GM21528 (cell line): ENCODE measurements around the gene UNC45A.
"Not testable (repeated sequence)": the region's sequence is repeated elsewhere in the genome, so short reads cannot be mapped to it uniquely, and the experiment has no call there.

ENCODE experiments used
- ATAC-seq: cut with Tn5 transposase; IDR thresholded peaks from one replicate; pipeline ENCODE4 v1.9.1; 2021; ENCODE audit warnings: mild to moderate bottlenecking, moderate library complexity; ENCODE audit not compliant: unreplicated experiment, low FRiP score

Gene UNC45A

DNA sequence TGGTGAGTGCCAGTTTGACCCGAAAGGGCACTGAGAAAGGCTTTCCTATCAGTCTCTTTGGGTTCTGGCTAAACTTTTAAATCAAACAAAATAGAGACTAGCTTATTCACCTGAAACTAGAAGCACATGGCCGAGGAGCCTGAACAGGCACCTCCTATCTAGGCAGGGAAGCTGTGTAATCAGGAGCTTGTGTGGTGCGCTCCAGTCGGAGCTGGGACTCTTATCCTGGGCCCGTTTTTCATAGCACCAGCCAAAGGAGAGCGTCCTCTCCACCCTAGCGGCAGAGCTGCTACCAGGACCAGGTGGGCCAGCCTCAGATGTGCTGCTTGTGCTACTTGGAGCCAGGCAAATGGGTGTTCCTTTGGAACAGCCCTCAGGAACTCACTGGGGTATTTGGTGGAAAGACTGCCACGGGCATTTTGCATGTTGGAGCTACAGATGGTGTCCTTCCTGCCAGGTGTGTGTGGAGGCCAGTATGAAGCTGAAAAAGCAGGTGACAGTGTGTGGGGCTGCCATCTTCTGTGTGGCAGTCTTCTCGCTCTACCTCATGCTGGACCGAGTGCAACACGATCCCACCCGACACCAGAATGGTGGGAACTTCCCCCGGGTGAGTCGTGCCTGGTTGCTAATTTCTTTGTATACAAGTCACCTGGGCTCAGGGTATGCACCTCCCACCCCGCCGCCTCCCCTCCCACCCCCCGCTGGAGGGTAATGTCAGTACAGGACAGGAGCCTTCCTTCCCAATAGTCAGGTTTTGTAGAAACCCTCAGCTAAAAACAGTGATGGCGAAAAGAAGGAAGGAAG, 31.1 kb upstream of the UNC45A start:
- ATAC-seq, result no peak

DNA sequence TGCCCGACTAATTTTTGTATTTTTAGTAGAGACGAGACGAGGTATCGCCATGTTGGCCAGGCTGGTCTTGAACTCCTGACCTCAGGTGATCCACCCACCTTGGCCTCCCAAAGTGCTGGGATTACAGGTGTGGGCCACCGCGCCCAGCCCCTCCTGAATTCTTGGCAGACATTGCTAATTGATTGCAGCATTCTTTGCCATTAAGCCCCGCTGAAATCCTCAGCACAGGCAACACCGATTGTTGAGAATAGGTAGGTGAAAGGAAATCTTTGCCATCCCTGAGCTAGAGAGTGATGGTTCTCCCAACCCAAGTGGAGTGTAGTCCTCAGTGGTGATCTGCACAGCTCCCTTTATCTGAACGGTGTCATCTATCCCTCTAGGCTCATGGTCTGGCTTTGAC, 30.3 kb upstream of the UNC45A start:
- ATAC-seq, result no peak

DNA sequence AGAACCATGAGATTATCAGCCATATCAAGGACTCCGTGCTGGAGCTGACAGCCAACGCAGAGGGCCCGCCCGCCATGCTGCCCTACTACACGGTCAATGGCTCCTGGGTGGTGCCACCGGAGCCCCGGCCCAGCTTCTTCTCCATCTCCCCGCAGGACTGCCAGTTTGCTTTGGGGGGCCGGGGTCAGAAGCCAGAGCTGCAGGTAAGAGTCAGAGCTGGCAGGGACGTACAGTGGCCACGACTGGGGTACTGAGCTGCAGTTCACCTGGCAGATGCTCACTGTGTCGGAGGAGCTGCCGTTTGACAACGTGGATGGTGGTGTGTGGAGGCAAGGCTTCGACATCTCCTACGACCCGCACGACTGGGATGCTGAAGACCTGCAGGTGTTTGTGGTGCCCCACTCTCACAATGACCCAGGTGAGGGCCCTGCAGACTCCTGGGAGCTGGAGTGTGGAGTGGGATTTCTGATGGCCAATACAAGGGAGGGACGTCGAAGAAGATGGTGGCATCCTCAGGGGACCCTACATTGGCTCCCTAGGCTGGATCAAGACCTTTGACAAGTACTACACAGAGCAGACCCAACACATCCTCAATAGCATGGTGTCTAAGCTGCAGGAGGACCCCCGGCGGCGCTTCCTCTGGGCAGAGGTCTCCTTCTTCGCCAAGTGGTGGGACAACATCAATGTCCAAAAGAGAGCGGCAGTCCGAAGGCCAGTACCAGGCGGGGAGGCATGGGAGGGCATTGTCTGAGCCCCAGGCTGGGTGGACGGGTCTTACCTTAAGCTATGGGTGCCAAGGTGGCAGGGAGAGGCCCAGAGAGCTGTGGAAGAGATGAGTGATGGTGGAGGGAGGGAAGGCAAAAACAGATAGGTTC, 29.5 kb upstream of the UNC45A start:
- ATAC-seq, result no peak

DNA sequence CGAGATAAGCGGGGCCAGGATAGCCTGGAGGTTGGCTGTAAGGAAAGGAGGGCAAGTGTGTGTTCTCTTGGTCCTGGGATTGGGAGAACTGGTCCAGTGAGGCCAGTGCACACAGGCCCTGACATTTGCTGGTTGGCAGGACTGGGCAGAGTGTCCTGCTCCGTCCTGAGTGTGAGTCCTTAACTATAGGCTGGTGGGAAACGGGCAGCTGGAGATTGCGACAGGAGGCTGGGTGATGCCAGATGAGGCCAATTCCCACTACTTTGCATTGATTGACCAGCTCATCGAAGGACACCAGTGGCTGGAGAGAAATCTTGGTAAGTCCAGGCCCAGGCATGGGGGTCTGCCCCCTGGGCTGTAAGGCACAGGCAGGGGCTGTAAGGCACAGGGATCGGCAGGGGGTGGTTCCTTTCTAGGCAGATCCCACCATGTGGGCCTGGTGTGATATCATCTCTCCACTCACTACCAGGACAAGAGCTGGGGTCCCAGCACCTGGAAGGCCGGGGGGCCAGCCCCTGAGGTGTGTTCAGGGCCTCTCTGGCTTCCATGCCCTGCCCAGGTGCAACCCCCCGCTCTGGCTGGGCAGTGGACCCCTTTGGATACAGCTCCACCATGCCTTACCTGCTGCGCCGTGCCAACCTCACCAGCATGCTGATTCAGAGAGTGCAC, 28.8 kb upstream of the UNC45A start:
- ATAC-seq, result no peak

DNA sequence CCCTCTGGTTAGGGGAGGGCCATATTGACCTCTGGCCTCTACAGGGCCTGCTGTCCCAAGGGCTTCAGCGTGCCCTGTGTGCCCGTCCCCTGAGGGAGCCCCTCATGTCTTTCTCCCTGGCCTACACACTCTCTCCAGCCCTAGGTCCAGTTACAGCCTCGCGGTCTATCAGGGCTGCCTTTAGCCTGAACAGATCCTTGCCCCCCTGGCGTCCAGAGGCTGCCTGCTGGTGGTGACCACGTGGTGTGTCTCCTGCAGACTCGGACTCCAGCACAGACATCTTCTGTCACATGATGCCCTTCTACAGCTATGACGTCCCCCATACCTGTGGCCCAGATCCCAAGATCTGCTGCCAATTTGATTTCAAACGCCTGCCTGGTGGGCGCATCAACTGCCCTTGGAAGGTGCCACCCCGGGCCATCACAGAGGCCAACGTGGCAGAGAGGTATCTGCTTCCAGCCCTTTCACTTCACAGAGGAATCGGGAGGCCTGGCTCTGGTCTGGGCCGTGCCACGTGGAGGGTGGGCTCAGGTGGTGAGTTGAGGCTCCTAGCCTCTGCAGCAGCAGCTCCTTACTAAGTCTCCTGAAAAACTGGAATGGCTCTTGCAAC, 27.9 kb upstream of the UNC45A start:
- ATAC-seq, result no peak

DNA sequence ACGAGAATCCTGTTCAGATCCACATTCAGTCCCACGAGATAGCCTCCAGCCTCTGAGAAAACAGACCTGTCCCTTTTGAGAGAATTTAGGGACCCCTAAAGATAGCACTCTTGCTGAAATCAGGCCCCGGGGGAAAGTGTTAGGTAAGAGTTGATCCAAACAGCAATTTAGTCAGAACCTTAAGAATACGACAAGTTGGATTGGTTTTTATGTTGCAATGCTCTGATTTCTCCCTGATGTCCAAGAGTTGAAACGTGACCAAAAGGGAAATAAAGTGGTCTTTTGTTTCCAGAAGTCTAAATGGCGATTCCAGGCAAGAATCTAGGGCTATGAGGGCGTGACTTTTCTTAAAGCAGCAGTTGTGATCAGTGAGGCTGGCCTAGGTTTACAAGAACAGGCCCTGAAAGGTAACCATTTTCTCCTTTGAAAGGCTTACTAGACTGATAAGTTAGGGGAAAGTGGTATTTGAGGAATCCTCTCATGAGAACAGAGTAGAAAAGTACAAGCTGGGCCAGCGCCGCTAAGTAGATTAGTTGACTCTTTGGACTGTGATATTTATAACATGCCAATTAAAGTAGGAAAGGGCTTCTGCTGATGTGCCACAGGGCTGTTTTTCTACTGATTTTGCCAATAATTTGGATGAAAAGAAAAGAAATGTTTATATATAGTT, 27.1 kb upstream of the UNC45A start:
- ATAC-seq, result no peak

DNA sequence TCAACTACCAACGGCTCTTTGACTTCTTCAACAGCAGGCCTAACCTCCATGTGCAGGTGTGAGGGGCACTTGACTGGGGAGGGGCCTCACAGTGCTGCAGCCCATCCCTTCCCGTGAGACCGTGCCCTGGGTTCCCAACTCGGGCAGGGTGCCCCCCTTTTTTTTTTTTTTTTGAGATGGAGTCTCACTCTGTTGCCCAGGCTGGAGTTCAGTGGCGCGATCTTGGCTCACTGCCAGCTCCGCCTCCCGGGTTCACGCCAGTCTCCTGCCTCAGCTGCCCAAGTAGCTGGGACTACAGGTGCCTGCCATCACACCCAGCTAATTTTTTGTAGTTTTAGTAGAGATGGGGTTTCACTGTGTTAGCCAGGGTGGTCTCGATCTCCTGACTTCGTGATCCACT, 25.6 kb upstream of the UNC45A start:
- ATAC-seq, result not testable (repeated sequence)

DNA sequence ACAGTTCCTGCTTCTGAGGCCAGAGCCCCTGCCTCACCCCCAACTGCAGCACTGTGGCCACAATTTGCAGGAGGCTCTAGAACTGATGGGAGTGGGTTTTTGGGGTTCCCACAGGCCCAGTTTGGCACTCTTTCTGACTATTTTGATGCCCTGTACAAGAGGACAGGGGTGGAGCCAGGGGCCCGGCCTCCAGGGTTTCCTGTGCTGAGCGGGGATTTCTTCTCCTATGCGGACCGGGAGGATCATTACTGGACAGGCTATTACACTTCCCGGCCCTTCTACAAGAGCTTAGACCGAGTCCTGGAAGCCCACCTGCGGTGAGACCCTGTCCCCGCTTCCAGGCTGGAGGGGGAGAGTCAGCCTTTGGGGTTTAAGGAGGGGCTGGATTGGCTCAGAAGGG, 25.1 kb upstream of the UNC45A start:
- no peak for ATAC-seq

DNA sequence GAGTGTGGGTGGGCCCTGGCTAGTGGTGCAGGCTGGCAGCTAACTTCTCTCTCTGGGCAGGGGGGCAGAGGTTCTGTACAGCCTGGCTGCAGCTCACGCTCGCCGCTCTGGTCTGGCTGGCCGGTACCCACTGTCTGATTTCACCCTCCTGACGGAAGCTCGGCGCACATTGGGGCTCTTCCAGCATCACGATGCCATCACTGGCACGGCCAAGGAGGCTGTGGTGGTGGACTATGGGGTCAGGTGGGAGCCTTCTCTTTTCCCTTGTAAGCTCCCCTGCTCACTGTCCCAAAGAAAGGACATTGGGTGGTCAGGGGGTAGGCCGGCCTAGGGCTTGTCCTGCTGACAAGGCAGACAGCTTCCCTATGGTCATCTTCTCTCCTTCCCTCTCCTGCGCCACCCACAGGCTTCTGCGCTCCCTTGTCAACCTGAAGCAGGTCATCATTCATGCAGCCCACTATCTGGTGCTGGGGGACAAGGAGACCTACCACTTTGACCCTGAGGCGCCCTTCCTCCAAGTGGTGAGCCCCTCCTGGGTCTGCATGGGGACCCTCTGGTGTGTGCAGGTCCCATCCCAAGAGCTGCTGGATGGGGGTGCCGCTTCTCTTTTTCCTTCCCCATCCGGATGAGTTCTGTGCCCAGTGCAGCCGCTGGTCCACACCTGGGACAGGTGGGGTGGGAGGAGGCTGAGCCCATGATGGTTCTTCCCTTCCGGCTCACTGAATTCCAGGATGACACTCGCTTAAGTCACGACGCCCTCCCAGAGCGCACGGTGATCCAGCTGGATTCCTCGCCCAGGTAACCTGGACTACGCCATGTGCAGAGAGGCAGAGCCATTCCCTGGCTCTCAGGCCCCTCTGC, 24.4 kb upstream of the UNC45A start:
- no peak for ATAC-seq

DNA sequence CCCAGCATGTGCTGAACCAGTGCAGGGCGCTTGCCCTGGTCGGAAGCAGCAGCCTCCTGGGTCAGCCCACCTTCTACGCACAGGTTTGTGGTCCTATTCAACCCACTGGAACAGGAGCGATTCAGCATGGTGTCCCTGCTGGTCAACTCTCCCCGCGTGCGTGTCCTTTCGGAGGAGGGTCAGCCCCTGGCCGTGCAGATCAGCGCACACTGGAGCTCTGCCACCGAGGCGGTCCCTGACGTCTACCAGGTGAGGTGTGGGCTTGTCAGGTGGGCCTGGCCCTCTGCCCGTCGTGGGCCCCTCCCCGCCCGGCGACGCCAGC, 23.8 kb upstream of the UNC45A start:
- no peak for ATAC-seq

DNA sequence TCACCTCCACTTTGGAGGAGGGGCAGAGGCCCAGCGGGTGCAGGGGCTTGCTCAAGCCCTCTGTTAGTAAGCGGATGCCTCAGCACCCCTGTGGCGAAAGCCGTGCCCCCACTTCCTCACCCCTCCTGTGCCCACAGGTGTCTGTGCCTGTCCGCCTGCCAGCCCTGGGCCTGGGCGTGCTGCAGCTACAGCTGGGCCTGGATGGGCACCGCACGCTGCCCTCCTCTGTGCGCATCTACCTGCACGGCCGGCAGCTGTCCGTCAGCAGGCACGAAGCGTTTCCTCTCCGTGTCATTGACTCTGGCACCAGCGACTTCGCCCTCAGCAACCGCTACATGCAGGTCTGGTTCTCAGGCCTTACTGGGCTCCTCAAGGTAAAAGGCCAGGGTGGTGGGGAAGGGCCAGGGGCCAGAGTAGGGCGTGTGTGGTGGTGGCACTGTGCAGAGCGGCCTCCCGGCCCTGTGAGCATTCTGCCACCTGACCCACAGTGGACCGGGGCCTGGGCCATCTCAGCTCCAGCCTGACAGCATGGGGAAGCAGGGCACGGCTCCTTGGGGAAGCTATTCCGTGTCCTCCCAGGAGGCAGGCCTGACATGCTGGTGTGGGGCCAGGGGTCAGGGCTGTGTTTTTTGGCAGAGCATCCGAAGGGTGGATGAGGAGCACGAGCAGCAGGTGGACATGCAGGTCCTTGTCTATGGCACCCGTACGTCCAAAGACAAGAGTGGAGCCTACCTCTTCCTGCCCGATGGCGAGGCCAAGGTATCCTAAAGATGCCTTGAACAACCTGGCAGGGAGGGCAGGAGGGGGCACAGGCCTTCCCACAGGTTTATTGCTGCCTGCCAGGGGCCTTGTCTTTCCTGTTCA, 22.9 kb upstream of the UNC45A start:
- ATAC-seq, result no peak

DNA sequence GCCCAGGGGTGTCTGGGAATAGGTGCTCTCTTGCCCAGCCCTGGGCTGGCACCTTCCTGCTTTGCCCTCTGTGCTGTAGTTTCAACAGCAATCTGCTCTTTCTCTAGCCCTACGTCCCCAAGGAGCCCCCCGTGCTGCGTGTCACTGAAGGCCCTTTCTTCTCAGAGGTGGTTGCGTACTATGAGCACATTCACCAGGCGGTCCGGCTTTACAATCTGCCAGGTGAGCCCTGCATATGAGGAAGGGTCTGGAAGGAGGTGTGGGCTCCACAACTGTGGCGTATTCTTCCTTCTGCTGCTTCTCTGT, 22.4 kb upstream of the UNC45A start:
- ATAC-seq, result no peak

DNA sequence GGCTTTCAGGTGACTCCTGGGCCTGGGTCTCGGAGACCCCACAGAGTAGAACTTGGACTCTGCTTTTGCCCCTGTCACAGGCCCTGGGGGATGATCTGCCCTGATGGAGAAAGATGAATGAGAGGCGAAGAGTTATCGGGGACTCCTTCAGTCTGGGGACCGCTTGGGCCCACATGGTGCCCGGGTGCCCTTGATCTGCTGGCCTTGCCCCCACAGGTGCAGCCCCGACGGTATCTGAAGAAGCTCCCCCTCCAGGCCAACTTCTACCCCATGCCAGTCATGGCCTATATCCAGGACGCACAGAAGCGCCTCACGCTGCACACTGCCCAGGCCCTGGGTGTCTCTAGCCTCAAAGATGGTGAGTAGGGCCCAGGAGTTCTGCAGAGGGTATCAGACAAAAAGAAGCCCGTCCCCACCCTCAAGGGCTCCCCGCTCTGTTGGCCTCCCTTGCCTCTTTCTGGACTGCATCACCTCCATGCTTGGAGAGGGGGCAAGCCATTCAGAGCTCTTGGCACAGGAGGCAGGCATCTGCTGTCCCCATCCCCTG, 21.6 kb upstream of the UNC45A start:
- no peak for ATAC-seq

DNA sequence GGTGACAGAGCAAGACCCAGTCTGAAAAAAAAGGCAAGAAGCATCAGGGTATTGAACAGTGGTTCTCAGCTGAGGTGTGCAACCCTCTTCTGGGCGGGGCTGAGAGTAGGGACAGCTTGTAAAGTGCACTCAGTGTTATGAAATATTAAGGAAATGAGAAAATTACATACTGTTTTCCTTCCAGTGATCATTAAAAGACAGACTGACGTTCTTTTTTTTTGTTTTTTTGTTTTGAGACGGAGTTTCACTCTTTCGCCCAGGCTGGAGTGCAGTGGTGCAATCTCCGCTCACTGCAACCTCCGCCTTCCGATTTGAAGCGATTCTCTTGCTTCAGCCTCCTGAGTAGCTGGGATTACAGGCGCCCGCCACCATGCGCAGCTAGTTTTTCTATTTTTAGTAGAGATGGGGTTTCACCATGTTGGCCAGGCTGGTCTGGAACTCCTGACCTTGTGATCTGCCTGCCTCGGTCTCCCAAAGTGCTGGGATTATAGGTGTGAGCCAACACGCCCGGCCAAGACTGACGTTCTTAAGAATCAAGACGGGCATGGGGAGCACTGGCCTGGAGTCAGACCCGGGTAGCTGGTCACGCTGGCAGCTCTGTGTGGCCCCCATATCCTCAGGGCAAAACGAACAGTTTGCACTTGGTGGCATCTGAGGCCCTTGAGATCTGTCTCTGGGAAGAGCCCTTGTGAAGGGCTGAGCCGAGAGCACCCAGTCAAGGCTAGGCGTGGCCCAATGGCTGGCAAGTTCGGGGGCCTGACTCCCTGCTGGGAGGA, 20.6 kb upstream of the UNC45A start:
- no peak for ATAC-seq

DNA sequence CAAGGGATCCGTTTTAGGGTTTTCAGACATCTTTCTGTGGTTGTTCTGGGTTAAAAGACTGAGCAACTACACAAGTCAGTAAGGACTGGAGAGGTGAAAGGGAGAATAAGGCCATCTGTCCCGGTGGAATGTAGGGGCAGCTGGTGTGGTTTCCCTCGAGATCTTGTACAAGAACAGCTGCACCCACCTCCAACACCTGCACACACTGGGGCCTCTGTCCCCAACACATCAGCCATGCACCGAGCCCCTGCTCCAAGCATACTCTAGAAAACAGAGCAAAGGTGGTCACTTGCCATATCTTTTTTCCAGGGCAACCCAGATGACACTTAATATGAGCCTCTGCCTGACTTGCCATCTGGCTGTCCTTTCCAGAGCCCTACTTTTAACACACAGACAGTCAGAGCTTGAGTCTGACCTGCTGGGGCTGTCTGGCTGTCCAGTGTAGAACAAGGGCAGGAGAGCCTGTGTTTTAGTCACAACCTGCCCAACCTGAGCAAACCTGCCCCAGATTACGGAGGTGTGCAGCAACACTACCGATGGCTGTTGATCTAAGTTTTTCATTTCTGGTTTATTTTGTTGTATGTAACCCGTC, 19.8 kb upstream of the UNC45A start:
- no peak for ATAC-seq

DNA sequence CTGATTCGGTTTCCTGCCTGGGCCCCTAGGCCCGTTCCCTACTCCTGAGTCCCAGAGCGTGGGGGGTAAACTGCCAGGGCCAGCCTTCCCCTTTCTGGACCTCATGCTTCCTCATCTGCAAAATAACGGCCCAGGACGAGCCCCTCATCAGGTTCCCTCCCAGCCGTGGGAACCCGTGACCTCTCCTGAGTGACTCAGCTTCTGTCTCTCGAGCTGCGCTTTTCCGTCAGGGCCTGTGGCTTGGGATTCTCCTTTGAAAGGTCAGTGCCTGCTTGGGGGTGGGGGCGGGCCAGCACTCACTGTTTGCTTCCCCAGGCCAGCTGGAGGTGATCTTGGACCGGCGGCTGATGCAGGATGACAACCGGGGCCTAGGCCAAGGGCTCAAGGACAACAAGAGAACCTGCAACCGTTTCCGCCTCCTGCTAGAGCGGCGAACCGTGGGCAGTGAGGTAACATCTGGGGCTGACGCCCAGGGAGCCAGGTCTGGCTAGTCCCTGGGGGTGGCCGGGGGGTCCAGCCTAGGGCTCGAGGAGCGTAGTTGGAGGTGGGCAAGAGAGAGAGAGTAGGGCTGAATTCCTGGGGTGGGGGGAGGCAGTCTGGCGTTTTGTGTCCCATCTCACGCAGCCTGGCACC, 19.2 kb upstream of the UNC45A start:
- no peak for ATAC-seq

DNA sequence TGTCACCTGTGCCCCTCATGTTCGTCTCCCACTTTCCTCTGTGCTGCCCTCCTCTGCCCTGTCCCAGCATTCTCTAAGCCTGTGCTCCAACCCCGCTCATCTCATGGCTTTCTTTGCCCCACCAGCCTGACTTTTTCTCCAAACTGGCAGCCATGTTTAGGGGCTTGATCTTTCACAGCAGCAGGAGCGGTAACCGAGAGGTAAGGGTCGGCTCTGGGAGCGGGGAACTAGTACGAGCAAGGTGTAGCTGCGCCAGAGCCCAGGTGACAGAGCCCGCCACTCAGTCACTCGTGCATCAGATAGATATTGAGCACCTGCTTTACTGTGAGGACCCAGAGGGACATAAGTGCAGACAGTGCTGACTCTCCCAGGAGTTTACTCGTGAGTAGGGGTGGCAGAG, 18.6 kb upstream of the UNC45A start:
- no peak for ATAC-seq
